ENCODE measurements around the gene ZMAT3.
"Not testable (repeated sequence)": the region's sequence is repeated elsewhere in the genome, so short reads cannot be mapped to it uniquely, and the experiment has no call there.

Gene ZMAT3, protein sequence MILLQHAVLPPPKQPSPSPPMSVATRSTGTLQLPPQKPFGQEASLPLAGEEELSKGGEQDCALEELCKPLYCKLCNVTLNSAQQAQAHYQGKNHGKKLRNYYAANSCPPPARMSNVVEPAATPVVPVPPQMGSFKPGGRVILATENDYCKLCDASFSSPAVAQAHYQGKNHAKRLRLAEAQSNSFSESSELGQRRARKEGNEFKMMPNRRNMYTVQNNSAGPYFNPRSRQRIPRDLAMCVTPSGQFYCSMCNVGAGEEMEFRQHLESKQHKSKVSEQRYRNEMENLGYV

DNA sequence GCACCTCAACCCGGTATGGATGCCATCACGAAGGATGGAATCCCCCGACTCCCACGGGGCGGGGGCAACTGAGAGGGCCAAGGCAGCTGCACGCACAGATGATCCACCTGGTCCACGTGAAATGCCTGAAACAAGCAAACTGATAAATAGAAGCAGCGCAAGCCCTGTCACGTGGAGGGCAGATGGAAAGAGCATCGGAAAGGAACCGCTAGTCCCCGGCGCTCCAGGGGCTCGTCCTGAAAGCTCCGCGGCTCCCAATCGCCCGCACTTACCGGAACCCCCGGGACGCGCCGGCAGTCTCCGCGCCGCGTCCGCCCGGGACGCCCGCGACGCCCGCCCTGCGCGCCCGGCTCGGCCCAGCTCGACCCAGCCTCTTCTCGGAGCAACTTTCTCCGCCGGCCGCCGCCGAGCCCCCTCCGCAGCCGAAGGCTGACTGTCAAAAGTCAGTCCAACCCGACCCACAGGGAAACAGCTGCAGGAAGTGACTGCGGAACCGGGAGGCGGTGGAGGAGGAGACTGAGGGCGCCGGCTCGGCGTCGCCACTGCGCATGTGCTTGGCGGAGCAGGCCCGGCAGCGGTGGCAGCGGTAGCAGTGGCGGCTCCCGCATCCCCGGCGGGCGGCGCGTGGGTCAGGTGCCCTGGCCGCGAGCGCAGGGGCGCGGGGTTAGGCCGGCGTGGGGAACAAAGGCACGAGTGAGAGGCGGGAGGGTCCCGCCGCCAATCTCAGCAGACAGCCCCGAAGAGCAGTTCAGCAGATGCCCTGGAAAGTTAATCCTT lies at the start of gene ZMAT3:
Gene ZMAT3 (minus strand): TSS at position 487 of the 777 bp plus-strand sequence. CDS start 4,057 bp downstream, outside the sequence.
- DNase-seq (ENCODE audit: low read depth): peak; percentile 83

DNA sequence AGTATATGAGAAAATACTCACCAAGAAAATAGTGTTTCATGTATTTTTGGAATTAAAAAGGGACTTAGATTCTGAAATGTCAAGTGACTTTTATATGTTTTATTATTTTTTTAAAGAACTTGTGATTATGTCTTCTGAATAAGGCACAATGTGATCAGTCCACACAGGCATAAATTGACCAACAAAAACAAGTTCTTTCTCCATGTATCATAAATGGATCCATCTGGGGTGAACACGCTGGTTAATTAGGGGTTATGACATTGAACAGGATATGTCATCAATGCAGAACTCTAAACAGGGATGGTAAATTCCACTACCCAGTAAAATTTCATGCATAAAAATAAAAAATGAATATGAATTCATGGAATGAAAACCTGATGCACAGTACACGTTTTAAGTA lies 45.2 kb upstream of the ZMAT3 start:
- DNase-seq (ENCODE audit: low read depth): no peak

DNA sequence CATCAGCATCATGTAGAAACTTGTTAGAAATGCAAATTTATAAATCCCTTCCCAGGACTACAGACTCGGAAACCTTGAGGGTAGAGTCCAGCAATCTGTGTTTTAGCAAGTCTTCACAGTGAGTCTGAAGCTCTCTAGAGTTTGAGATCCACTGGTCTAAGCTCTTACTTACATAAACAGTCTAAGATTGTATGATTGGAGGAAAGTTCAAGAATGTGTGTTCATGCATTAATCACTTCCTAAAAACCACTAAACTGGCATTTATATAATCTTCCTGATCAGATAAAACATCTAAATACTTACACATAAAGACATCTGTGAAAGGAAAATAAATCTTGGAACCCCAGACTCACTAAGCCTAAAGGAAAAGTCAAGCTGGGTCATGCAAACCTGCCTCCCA lies 43.8 kb upstream of the ZMAT3 start:
- not testable (repeated sequence) for DNase-seq (ENCODE audit: low read depth)

DNA sequence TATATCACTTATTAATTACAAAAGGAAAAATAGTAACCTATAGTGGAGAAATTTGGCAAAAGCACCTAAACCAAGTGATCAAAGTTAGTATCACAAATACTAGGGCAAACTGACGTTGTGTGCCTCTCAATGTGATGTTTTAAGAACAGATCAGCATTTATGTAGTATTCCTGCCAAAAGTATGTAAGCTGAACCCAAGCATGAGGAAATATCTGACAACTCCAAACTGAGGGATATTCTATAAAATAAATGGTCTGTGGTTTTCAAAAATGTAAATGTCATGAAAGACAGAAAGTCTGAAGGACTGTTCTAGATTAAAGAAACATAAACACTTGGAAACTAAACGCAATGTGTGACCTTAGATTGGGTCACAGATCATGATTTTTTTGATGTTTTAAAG lies 42.3 kb upstream of the ZMAT3 start:
- DNase-seq (ENCODE audit: low read depth): no peak

DNA sequence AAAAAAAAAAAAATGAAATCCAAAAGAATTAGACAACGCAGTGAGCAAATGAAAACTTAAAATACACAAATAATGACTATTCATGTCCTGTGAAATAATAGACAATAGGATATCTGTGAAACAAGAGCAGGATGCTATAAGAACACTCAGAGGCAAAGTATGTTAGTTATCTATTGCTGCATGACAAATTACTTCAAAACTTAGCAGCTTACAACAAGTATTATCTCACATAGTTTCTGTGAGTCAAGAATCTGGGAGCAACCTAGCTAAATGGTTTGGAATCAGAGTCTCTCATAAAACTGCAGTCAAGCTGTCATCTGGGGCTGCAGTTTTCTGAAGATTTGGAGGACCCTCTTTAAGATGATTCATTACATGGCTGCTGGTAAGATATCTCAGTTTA lies 36.5 kb upstream of the ZMAT3 start:
- no peak for DNase-seq (ENCODE audit: low read depth)

DNA sequence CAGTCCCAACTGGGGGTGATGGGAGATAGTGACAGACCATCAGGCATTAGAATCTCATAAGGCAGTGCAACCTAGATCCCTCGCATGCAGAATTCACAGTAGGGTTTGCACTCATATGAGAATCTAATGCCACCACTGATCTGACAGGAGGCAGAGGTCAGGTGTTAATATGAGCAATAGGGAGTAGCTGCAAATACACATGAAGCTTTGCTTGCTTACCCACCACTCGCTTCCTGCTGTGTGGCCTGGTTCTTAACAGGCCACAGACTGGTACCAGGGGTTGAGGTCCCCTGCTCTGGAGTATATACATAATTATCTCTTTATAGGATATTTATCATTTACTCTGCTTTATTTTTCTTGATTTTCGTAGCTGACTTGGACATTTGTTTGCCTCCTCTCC lies 36.0 kb upstream of the ZMAT3 start:
- no peak for DNase-seq (ENCODE audit: low read depth)

DNA sequence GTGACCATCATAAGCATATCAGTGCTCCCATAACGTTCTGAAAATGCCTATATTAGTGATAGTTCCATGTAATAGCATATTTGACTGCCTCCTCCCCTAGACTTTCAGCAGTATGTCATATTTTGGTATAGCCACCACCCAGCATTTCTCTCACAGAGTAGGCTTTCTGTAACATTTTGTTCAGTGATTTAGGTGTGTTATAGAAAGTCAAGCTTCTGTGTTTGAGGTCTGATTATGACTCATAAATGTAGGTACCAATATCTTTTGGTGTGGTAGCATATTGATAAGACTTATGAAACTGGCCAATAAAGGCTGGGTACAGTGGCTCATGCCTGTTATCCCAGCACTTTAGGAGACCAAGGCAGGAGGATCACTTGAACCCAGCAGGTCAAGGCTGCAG lies 34.3 kb upstream of the ZMAT3 start:
- DNase-seq (ENCODE audit: low read depth): no peak

DNA sequence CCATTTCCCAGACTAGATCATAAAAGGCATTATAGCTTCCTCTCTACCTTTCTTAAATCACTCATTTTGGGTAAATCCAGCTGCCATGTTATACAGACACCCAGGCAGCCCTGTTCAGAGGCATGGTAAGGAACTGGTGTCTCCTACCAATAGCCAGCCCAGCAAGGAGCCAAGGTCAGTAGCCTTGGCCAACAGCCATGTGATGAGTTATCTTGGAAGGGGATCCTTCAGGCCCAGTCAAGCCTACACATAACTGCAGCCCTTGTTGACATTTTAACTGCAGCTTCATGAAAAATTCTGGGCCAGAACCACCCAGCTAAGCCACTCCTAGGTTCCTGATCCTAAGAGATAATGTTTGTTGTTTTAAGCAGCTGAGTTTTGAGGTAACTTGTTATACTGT lies 29.0 kb upstream of the ZMAT3 start:
- no peak for DNase-seq (ENCODE audit: low read depth)

DNA sequence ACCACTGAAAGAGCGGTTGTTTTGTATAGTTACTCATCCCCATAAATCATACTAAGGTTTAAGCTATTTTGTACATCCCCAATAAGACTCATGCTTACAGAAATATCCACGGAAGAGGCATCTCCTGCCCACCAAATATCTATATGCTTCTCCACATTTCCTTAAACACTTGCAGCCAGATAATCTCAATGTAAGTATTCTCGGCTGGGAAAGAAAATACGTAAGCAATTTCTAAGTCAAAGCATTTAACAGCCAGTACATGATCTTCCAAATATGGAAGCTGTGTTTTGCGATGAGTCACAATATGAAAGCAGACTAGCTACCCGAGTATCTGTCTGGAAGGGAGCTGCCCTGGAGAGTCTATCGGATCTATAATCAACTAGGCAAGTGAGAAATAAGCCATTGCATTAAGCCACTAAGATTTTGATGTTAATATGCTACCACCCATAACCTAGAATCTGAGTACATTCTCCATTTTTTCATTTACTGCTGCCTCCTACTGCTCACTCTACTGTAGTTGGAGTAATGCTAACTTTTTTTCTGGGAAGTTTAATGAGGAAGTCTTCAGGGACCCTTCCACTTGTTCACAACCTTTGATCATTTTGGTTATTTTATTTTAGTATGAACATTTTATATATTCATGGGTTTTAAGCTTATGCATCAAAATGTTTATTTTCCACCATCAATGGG lies 26.9 kb upstream of the ZMAT3 start:
- no peak for DNase-seq (ENCODE audit: low read depth)

DNA sequence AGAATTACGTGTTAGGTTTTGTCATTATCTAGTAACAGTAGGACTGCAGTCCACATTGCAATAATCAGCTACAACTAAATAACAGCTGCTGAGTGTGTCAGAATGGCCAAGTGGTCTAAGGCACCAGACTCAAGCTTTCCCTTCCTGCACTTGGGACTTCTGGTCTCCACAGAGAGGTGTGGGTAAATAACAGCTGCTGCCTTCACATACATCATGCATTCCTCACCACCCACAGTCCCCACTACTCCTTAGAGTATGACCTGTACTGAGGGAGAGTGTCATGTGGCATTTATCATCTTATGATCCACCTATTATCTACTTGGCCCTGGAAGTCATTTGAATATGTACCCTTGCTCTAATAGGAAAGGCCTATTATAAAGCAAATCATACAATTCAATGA lies 22.2 kb upstream of the ZMAT3 start:
- no peak for DNase-seq (ENCODE audit: low read depth)

DNA sequence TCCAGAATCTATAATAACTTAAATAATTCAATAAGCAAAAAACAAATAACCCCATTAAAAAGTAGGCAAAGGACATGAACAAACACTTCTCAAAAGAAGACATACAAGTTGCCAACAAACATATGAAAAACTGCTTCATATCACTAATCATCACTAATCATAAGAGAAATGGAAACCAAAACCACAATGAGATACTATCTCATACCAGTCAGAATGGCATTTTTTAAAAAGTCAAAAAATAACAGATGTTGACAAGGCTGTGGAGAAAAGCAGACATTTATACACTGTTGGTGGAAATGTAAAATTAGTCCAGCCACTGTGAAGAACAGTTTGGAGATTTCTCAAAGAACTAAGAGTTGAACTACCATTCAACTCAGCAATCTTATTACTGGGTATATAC lies 19.5 kb upstream of the ZMAT3 start:
- DNase-seq (ENCODE audit: low read depth): no peak

DNA sequence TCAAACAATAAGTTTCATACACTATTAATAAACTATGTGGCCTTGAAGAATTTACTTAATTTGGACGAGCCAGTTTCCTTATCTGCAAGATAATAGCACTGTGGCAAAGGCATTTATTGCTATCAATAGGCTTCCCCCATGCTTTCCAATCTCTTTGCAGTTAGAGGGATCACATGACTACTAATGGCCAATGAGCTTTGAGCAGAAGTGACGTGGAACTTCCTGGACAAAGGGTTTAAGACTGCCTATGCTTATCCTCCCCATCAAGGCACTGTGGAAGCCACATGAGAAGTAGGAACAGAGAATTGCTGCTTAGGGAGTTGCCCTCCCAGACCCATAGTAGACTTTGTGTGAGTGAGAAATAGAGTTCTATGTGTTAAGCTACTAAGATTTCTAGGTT lies 16.7 kb upstream of the ZMAT3 start:
- DNase-seq (ENCODE audit: low read depth): no peak

DNA sequence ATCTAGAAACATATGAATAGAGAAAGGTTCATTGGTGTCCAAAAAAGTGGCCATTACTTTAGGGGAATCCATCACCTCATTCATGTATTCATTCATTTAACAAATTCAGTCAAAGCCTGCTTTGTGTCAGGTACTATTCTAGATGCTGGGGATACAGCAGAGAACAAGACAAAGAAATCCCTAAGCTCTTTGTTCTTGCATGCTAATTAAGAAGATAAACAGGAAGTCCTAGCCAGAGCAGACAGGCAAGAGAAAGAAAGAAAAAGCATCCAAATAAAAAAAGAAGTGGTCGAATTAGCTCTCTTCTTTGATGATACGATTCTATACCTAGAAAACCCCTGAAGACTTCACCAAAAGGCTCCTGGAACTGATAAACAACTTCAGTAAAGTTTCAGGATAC lies 12.4 kb upstream of the ZMAT3 start:
- no peak for DNase-seq (ENCODE audit: low read depth)

DNA sequence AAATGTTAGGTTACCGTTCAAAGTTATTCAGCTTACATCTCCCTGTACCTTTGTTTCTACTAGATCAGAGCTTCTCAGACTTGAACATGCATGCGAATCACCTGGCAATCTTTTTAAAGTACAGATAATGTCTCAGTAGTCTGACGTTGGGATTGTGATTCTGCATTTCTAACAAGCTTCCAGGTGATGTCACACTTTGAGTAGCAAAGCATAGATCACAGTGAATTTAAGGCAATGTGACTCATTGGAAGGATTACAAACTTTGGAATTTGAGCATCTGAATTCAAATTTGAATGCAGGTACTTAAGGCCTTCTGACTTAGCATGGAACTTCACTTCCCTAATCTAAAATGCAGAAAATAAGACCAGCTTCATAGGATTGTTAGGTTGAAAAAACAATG lies 10.8 kb upstream of the ZMAT3 start:
- no peak for DNase-seq (ENCODE audit: low read depth)

DNA sequence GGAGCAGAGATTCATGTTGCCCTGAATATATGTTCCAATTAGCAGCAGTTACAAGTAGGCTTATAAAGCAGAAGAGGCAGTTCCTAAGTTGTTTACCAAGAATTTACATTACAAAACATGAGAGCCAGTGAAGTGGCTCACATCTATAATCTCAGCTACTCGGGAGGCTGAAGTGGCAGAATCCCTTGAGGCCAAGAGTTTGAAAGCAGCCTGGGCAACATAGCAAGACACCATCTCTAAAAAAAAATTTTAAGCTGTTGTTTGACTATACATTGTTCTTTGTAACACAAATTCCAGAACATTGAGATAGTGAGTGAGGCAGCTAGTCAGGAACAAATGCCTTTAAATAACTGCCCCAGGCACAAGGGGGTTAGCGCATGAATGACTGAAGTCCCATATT lies 10.3 kb upstream of the ZMAT3 start:
- DNase-seq (ENCODE audit: low read depth): no peak

DNA sequence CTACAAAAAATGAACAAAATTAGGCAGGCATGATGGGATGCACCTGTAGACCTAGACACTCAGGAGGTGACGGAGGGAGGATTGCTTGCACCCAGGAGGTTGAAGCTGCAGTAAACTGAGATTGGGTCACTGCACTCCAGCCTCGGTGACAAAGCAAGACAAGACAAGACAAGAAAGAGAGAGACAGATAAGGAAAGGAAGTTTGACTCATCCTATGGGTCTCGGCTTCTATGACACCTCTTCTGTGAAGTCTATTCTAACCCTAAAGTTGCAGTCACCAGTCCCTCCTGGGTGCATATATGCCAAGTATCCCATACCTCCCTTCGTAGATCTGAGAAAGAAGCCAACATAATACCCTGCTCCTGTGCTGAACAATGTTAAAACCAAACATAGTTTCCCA lies 7.9 kb upstream of the ZMAT3 start:
- no peak for DNase-seq (ENCODE audit: low read depth)

DNA sequence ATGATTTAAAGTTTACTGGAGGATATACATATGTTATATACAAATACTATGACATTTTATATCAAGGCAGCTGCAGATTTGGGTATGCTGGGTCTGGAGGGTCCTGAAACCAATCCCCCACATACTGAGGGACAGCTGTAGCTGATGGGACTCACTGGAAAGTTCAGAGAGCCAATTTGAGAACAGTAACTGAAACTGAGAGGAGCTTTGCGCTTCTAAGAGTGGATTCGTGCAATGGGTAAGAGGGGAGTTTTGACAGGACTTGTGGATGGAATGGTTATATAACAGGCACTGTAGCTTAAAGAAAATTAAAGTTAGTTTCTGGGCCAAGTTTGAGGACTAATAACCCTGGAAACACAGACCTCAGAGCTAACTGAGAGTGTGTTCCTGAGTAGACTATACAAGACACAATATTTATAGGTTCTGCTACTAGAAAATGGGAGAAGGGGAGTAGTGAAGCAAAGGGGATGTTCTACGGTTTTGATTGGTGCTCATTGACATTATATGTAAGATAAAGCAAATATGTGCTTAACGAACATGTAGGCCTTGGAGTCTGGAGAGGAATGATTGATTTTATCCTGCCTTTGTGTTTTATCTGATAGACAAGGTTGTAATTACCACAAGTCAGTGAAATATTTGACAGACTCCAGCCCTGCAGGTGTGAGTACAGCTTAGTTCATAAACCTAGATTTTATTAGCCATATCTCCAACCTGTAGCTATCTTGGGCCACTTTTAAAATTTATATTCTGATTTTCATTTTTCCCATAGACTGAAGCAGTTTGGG lies 4.8 kb upstream of the ZMAT3 start:
- DNase-seq (ENCODE audit: low read depth): no peak

DNA sequence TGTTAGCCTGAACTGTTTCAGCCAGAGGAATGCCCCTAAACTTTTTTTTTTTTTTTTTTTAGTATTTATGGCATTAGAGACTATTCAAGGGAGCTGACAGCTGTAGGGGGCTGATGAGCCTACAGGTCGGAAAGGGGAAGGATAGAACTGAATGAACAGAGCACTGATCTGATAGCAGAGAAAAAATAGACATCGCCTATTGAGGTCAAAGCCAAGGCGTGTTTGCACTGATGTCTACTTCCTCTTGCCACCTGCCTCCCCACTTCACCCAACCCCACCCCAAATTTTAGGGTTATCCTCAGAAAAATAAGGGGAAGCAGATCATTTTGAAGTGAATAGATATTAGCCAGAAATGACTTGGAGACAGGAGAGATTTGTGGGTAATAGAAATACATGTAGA lies 3.0 kb upstream of the ZMAT3 start:
- no peak for DNase-seq (ENCODE audit: low read depth)

DNA sequence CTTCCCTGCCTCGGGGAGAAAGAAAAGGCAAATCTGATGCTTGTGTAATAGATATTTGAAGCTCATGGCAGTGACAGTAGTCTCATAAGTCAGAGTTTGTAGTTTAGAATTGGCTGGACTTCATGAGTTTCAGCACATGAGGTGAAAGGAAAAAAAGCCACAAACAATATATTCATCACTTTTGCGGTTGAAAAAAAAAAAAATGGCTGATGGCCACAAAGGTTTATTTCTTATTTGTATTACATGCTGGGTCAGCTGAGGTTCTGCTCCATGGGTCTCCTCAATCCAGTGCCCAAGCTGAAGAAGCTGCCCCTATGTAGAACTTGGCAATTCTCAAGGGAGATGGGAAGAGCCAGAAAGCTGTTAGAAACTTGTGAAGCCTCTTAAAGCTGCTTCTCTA lies 2.2 kb upstream of the ZMAT3 start:
- no peak for DNase-seq (ENCODE audit: low read depth)

DNA sequence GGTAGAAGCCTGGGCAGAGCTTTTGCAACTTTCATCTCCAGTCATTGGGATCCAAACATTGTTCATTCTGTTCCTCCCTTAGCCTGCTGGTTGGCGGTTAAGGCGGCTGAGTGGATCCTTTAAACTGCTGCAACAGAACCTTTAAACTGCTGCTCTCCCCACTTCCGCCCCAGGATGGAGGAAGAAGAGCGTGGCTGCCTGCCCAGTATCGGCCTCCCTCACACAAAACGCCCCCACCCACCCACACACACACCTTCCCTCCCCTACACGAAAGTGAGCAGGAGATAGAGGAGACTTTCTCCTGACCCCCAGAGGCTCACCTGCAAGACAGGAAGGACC lies 460 bp upstream of the ZMAT3 start:
- DNase-seq (ENCODE audit: low read depth): peak; percentile 44

DNA sequence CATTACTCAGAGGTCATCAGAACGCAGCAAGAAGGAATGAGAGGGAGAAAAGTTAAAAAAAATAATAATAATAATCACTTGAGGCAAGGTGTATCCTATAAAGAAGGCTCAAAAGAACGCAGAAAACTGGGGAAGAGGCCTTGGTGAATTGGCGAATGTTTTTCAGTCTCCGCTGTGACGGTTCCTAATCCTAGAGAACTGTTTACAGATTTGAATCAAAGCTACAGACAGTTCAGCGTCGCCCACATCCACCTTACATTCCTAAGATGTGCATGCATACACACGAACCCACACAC lies 634 bp downstream of the ZMAT3 start:
- DNase-seq (ENCODE audit: low read depth): no peak

DNA sequence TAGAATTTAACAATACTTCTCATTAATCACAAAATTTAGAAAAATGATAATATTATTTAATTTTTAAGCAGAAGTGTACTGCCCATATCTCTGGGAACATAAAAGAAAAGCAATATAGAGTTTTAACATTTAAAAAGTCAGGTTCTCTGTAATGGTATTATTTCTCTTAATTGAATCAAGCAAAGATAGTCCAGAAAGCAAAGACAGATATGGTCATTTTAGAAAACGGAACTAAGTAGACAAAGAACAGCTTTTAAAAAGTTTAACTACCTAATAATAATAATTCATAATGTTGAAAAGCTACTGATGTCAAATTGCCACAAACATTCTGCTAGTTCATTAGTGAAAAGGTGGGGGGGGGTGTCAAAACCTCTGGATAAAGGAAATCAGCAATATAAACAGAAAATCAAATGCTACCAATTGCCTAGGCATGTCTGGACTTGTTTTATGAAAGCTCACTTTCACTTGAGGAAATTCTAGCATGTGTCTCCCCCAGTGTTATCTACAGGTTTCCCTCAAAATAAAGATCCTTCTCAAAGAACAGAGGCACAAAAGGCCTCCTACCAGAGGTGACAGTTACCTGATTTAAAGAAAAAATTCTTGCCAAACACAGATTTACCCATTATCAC lies 1.7 kb downstream of the ZMAT3 start:
- DNase-seq (ENCODE audit: low read depth): no peak
